ENCODE results near the gene VLDLR.

DNA sequence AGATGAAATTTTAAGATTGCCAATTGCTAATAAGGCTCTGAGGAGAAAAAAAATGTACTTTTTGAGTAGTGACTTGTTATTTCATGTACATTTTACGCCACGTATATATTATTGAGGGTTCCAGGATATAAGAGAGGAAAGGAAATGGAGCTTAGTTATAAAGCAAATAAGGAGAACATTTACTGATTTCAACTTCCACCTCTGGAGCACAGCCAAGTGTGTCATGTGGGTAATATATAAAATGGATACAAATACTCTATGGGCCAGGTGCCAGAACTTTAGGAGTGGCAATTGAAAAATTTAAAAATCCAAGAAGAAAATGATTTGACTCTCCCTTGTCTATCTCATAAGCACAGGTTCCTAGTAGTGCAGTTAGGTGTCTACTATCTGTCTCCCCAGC is 45.0 kb upstream of the VLDLR start:
- TF ChIP-seq, protein P1, sequence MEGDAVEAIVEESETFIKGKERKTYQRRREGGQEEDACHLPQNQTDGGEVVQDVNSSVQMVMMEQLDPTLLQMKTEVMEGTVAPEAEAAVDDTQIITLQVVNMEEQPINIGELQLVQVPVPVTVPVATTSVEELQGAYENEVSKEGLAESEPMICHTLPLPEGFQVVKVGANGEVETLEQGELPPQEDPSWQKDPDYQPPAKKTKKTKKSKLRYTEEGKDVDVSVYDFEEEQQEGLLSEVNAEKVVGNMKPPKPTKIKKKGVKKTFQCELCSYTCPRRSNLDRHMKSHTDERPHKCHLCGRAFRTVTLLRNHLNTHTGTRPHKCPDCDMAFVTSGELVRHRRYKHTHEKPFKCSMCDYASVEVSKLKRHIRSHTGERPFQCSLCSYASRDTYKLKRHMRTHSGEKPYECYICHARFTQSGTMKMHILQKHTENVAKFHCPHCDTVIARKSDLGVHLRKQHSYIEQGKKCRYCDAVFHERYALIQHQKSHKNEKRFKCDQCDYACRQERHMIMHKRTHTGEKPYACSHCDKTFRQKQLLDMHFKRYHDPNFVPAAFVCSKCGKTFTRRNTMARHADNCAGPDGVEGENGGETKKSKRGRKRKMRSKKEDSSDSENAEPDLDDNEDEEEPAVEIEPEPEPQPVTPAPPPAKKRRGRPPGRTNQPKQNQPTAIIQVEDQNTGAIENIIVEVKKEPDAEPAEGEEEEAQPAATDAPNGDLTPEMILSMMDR (IDR thresholded peaks at IDR 0.05): no peak
- TF ChIP-seq POLR2A (IDR thresholded peaks at IDR 0.05): no peak

Data from lower leg skin (tissue), 3 donors.